ENCODE results near the gene STK11IP.
"Not testable (repeated sequence)": the region's sequence is repeated elsewhere in the genome, so short reads cannot be mapped to it uniquely, and the experiment has no call there.

Gene STK11IP

GRCh38 chr2:219634951-219635751 is 37.5 kb downstream of the STK11IP start:
- no peak for DNase-seq (ENCODE audit: low read depth in 2 of 2)

GRCh38 chr2:219636144-219636915 is 38.7 kb downstream of the STK11IP start:
- no peak for DNase-seq (ENCODE audit: low read depth in 2 of 2)

GRCh38 chr2:219636941-219637841 is 39.5 kb downstream of the STK11IP start:
- DNase-seq (ENCODE audit: low read depth in 2 of 2), result no peak

GRCh38 chr2:219637842-219638185 is 40.2 kb downstream of the STK11IP start:
- no peak for DNase-seq (ENCODE audit: low read depth in 2 of 2)

- no peak for DNase-seq (ENCODE audit: low read depth in 2 of 2)
Observed at GRCh38 chr2:219638217-219638947, 40.7 kb downstream of the STK11IP start.

GRCh38 chr2:219638948-219639755 is 41.5 kb downstream of the STK11IP start:
- DNase-seq (ENCODE audit: low read depth in 2 of 2), result no peak

GRCh38 chr2:219641390-219642068 is 43.9 kb downstream of the STK11IP start:
- no peak for DNase-seq (ENCODE audit: low read depth in 2 of 2)

GRCh38 chr2:219642069-219642454 is 44.4 kb downstream of the STK11IP start:
- DNase-seq (ENCODE audit: low read depth in 2 of 2), result no peak

- peak; percentile 69 to 75 for DNase-seq (ENCODE audit: low read depth in 2 of 2)
Observed at GRCh38 chr2:219642465-219643083, 44.9 kb downstream of the STK11IP start.

- no peak for DNase-seq (ENCODE audit: low read depth in 2 of 2)
Observed at GRCh38 chr2:219643084-219643473, 45.4 kb downstream of the STK11IP start.

GRCh38 chr2:219643788-219644398 is 46.2 kb downstream of the STK11IP start:
- no peak for DNase-seq (ENCODE audit: low read depth in 2 of 2)

- no peak for DNase-seq (ENCODE audit: low read depth in 2 of 2)
Observed at GRCh38 chr2:219644801-219645480, 47.3 kb downstream of the STK11IP start.

GRCh38 chr2:219645631-219646527 is 48.2 kb downstream of the STK11IP start:
- no peak for DNase-seq (ENCODE audit: low read depth in 2 of 2)

GRCh38 chr2:219648176-219648575 is 50.5 kb downstream of the STK11IP start:
- DNase-seq (ENCODE audit: low read depth in 2 of 2), result no peak

GRCh38 chr2:219648963-219649362 is 51.3 kb downstream of the STK11IP start:
- DNase-seq (ENCODE audit: low read depth in 2 of 2), result no peak

GRCh38 chr2:219650426-219651248 is 53.0 kb downstream of the STK11IP start:
- no peak for DNase-seq (ENCODE audit: low read depth in 2 of 2)

GRCh38 chr2:219651656-219652055 is 54.0 kb downstream of the STK11IP start:
- not testable (repeated sequence) for DNase-seq (ENCODE audit: low read depth in 2 of 2)

Data from activated CD8-positive, alpha-beta memory T cell treated with anti-CD3 and anti-CD28 coated beads for 4 hours (primary cell).